Osteoblast (primary cell): Measurements from ENCODE around the gene LRP2BP. TPM values are rescaled to one million over a fixed set of nuclear protein-coding genes. Genes with fewer than 3 reads are reported as not detected.

Experiments
- DNase-seq: peaks from one replicate; pipeline ENCODE4 v3.0.0; 2011; ENCODE audit warnings: low spot score, mixed read lengths; ENCODE audit not compliant: insufficient read length; ENCODE audit errors: missing footprints
- H2AFZ ChIP-seq: 2 replicates; pipeline ENCODE4 v1.6.0; 2011; ENCODE audit warnings: mild to moderate bottlenecking, low read length
- H3K27ac ChIP-seq: 2 replicates; pipeline ENCODE4 v1.5.1; 2011; ENCODE audit warnings: mild to moderate bottlenecking, low read depth, low read length, moderate library complexity
- H3K27me3 ChIP-seq: 2 replicates; pipeline ENCODE4 v1.6.0; 2012; ENCODE audit warnings: mild to moderate bottlenecking, control low read depth, inconsistent platforms, low read length, moderate library complexity; ENCODE audit not compliant: insufficient read depth
- H3K36me3 ChIP-seq: 2 replicates; pipeline ENCODE4 v1.5.1; 2011; ENCODE audit warnings: mild to moderate bottlenecking, low read length, control low read depth, moderate library complexity; ENCODE audit not compliant: insufficient read depth
- H3K4me1 ChIP-seq: 2 replicates; pipeline ENCODE4 v1.5.1; 2011; ENCODE audit warnings: mild to moderate bottlenecking, low read length, control low read depth, moderate library complexity; ENCODE audit not compliant: insufficient read depth
- H3K4me2 ChIP-seq: 2 replicates; pipeline ENCODE4 v1.6.0; 2011; ENCODE audit warnings: mild to moderate bottlenecking, low read length; ENCODE audit not compliant: insufficient read depth
- H3K4me3 ChIP-seq: fragments of 200-600 bp; sonication (generic); 3 replicates; pipeline ENCODE4 v1.5.1; 2012; ENCODE audit warnings: mild to moderate bottlenecking, low read length, inconsistent platforms; ENCODE audit not compliant: insufficient read depth
- H3K79me2 ChIP-seq: 2 replicates; pipeline ENCODE4 v1.6.0; 2012; ENCODE audit warnings: mild to moderate bottlenecking, low read length, control low read depth, inconsistent platforms; ENCODE audit not compliant: insufficient read depth
- H3K9me3 ChIP-seq: 2 replicates; pipeline ENCODE4 v1.5.1; 2011; ENCODE audit warnings: low read depth, low read length, control low read depth
- H4K20me1 ChIP-seq: 2 replicates; pipeline ENCODE4 v1.6.0; 2012; ENCODE audit warnings: mild to moderate bottlenecking, low read length, control low read depth; ENCODE audit not compliant: insufficient read depth
- total RNA-seq: library from RNA; depleted of rRNA; stranded (reverse); fragments of >200 nt; gene quantifications from 2 replicates; pipeline ENCODE4 v1.2.3, GENCODE V29; 2012
- TF ChIP-seq, protein P1 (sequence below): IDR thresholded peaks from 2 replicates; pipeline ENCODE4 v1.5.1; 2011; ENCODE audit warnings: mild to moderate bottlenecking, low read depth, low read length, moderate library complexity; ENCODE audit errors: extremely low read depth

LRP2BP gene
- total RNA-seq, result 1.4 and 1.5 TPM in 2 replicates

DNA sequence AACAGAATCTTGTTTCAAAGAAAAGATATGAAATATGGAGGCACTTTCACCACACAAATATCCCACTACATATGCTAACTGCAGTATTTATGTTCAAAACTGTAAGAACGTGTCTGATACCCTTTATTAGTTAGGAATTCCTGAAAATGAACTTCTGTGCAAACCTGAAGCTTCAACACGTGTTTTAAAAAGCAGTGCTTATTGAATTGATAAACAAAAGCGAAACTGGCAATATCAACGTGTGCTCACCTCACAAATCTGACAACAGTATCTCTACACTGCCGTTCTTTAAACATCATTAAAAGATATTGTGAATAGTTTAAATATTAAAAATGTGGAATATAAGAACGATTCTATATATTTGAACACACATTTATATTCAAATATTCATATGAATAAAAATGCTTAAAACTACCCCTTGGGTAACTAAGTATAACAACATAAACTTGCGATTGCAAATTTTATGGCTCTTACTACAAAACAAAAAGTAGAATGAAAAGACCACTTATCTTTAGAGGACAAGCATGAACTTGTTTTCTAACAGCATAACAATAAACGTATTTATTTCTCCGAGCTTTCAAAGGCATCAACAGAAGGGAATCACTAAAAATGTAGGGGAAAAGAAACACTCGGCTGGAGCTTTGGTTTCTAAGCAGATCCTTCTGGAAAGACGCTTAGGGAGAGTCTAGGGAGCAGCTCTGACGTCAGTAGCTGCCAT, at the start of gene LRP2BP:
TSS of gene LRP2BP (minus strand) at position 687 of the 718 bp plus-strand sequence. CDS start 17,738 bp downstream, outside the sequence.
- TF ChIP-seq, protein P1, sequence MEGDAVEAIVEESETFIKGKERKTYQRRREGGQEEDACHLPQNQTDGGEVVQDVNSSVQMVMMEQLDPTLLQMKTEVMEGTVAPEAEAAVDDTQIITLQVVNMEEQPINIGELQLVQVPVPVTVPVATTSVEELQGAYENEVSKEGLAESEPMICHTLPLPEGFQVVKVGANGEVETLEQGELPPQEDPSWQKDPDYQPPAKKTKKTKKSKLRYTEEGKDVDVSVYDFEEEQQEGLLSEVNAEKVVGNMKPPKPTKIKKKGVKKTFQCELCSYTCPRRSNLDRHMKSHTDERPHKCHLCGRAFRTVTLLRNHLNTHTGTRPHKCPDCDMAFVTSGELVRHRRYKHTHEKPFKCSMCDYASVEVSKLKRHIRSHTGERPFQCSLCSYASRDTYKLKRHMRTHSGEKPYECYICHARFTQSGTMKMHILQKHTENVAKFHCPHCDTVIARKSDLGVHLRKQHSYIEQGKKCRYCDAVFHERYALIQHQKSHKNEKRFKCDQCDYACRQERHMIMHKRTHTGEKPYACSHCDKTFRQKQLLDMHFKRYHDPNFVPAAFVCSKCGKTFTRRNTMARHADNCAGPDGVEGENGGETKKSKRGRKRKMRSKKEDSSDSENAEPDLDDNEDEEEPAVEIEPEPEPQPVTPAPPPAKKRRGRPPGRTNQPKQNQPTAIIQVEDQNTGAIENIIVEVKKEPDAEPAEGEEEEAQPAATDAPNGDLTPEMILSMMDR, result no peak
- Histone ChIP-seq H3K36me3 (peaks cover 20% of the 10 kb centered on the region), H3K27ac (peak within 1 kb of the TSS; percentile 86), H3K4me3 (peak within 1 kb of the TSS; percentile 86), H3K9me3 (no peaks in the 10 kb centered on the region), H4K20me1 (no peaks in the 10 kb centered on the region), H3K4me2 (peak within 1 kb of the TSS; percentile 95), H3K27me3 (no peaks in the 10 kb centered on the region), H2AFZ (peak within 1 kb of the TSS; percentile 67), H3K4me1 (peaks cover 9% of the 10 kb centered on the region), H3K79me2 (no peaks in the 10 kb centered on the region)
- DNase-seq, result peak; percentile 18

- Histone ChIP-seq H3K9me3 (no peaks in the 10 kb centered on the region), H3K4me2 (no peak overlapping the region), H3K4me1 (no peaks in the 10 kb centered on the region), H3K79me2 (no peaks in the 10 kb centered on the region), H3K27me3 (no peaks in the 10 kb centered on the region), H3K36me3 (no peaks in the 10 kb centered on the region), H3K4me3 (no peak overlapping the region), H2AFZ (no peak overlapping the region), H3K27ac (no peak overlapping the region), H4K20me1 (no peaks in the 10 kb centered on the region)
- TF ChIP-seq, protein P1, result no peak
- no peak for DNase-seq
Observed at GRCh38 chr4:185445209-185445608, 49.5 kb upstream of the LRP2BP start.

GRCh38 chr4:185441479-185441878, 45.8 kb upstream of the LRP2BP start:
- Histone ChIP-seq H3K4me1 (no peaks in the 10 kb centered on the region), H3K4me3 (no peak overlapping the region), H3K79me2 (no peaks in the 10 kb centered on the region), H2AFZ (no peak overlapping the region), H3K9me3 (no peaks in the 10 kb centered on the region), H3K27me3 (no peaks in the 10 kb centered on the region), H3K27ac (no peak overlapping the region), H3K36me3 (no peaks in the 10 kb centered on the region), H3K4me2 (no peak overlapping the region), H4K20me1 (no peaks in the 10 kb centered on the region)
- DNase-seq, result no peak
- TF ChIP-seq, protein P1, result no peak

- H3K79me2 ChIP-seq, result no peaks in the 10 kb centered on the region
- no peaks in the 10 kb centered on the region for H4K20me1 ChIP-seq
- TF ChIP-seq, protein P1, result no peak
- H3K9me3 ChIP-seq, result no peaks in the 10 kb centered on the region
- H3K27me3 ChIP-seq, result no peaks in the 10 kb centered on the region
- no peak overlapping the region for H3K4me2 ChIP-seq
- no peak overlapping the region for H3K4me3 ChIP-seq
- no peak overlapping the region for H3K27ac ChIP-seq
- H2AFZ ChIP-seq, result no peak overlapping the region
- H3K36me3 ChIP-seq, result no peaks in the 10 kb centered on the region
- DNase-seq, result no peak
- H3K4me1 ChIP-seq, result no peaks in the 10 kb centered on the region
Observed at GRCh38 chr4:185437809-185438208, 42.1 kb upstream of the LRP2BP start.
